AG04450 (cell line): ENCODE data around the gene CFDP1. TPM values are rescaled to one million over a fixed set of nuclear protein-coding genes. Genes with fewer than 3 reads are reported as not detected.

Source experiments
- CTCF ChIA-PET: fragments of 300-600, 350-600 bp; formaldehyde crosslinking; extraction: SDS; loops from one replicate; lab custom pipeline; 2022; ENCODE audit warnings: antibody characterized with exemption, inconsistent platforms; lab: Charles Lee
- POLR2A ChIA-PET: fragments of 350-600 bp; formaldehyde crosslinking; extraction: SDS; loops from one replicate; lab custom pipeline; 2021; ENCODE audit warnings: antibody characterized with exemption, inconsistent platforms; lab: Yijun Ruan, JAX
- DNase-seq: peaks from one replicate; pipeline ENCODE4 v3.0.0-alpha.2; 2011; ENCODE audit warnings: low read depth, low spot score
- H3K27ac ChIP-seq: one replicate; pipeline ENCODE4 v1.5.1; 2012; ENCODE audit warnings: low read depth, low read length, control low read depth
- H3K27me3 ChIP-seq: one replicate; pipeline ENCODE4 v1.6.0; 2012; ENCODE audit warnings: low read length; ENCODE audit not compliant: control insufficient read depth, insufficient read depth
- H3K4me3 ChIP-seq: 2 replicates; pipeline ENCODE4 v1.5.1; 2011; ENCODE audit warnings: mild to moderate bottlenecking, low read depth, low read length, control low read depth
- H3K9me3 ChIP-seq: 2 replicates; pipeline ENCODE4 v1.5.1; 2012; ENCODE audit warnings: low read length; ENCODE audit not compliant: control insufficient read depth, insufficient read depth
- polyA plus RNA-seq: library from polyadenylated mRNA; depleted of rRNA; stranded (reverse); fragments of >200 nt; gene quantifications from 2 replicates; pipeline ENCODE4 v1.2.3, GENCODE V29; 2011
- TF ChIP-seq, protein P1 (sequence below): IDR thresholded peaks from 2 replicates; pipeline ENCODE4 v1.5.1; 2011; ENCODE audit warnings: low read depth, low read length, control low read depth, inconsistent platforms

CFDP1 gene
- polyA plus RNA-seq, 1 experiment = 81.6 TPM

DNA sequence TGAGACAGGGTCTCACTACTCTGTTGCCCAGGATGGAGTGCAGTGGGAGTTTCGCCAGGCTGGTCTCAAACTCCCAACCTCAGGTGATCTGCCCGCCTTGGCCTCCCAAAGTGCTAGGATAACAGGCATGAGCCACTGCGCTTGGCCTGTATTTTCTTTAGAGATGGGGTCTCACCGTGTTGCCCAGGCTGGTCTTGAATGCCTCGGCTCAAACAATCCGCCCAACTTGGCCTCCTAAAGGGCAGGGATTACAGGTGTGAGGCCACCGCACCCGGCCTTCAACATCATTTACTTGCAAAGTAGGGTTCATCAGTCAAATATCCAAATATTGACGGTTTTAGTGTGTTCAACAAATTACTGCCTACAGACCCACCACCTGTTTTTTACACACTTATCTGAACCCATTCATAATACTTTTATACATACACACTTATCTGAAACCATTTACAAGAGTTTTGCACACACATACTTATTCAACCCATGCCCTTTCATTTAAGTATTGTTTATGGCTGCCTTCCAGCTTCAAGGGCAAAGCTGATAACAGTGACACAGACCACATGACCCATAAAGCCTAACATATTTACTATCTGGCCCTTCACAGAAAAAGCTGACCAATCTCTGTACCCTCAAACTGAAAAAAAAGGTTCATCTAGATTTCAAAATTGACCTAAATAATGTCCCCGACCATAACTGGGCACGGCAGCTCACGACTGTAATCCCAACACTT is 19.3 kb upstream of the CFDP1 start:
- Histone ChIP-seq H3K27ac (no peak overlapping the region), H3K27me3 (no peaks in the 10 kb centered on the region), H3K4me3 (no peak overlapping the region), H3K9me3 (no peaks in the 10 kb centered on the region)
- POLR2A ChIA-PET = no interaction called here
- CTCF ChIA-PET = interaction anchor here (0.9 to 2.5 kb wide), 2 partner anchors 13 to 65 kb away, joined by 4 to 20 read pairs; no protein-coding TSS in a partner anchor
- TF ChIP-seq, protein P1, sequence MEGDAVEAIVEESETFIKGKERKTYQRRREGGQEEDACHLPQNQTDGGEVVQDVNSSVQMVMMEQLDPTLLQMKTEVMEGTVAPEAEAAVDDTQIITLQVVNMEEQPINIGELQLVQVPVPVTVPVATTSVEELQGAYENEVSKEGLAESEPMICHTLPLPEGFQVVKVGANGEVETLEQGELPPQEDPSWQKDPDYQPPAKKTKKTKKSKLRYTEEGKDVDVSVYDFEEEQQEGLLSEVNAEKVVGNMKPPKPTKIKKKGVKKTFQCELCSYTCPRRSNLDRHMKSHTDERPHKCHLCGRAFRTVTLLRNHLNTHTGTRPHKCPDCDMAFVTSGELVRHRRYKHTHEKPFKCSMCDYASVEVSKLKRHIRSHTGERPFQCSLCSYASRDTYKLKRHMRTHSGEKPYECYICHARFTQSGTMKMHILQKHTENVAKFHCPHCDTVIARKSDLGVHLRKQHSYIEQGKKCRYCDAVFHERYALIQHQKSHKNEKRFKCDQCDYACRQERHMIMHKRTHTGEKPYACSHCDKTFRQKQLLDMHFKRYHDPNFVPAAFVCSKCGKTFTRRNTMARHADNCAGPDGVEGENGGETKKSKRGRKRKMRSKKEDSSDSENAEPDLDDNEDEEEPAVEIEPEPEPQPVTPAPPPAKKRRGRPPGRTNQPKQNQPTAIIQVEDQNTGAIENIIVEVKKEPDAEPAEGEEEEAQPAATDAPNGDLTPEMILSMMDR = no peak
- no peak for DNase-seq

DNA sequence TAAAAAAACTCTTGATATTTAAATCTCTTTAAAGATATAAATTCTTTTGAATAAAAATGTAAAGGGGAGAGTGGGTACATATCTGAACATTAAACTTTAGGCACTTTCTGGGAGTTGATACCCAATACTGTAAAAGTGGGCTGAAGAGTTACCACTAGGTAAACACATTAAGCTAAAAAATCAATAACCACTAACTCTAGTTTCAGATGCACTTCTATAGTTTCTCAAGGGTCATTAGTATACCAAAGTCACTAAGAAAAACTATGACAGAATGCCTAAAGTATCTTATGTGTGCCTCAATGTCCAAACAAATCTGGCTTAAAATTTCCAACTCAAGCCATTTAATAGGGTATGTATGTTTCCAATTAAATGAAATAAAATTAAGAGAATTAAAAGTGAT is 13.1 kb upstream of the CFDP1 start:
- no peak overlapping the region for H3K27ac ChIP-seq
- TF ChIP-seq, protein P1 = no peak
- no peaks in the 10 kb centered on the region for H3K27me3 ChIP-seq
- ChIA-PET POLR2A (no interaction called here), CTCF (interaction anchor here (1.1 to 3.3 kb wide), 2 partner anchors 19 to 247 kb away, joined by 4 to 17 read pairs; no protein-coding TSS in a partner anchor)
- no peak overlapping the region for H3K4me3 ChIP-seq
- no peaks in the 10 kb centered on the region for H3K9me3 ChIP-seq
- no peak for DNase-seq

DNA sequence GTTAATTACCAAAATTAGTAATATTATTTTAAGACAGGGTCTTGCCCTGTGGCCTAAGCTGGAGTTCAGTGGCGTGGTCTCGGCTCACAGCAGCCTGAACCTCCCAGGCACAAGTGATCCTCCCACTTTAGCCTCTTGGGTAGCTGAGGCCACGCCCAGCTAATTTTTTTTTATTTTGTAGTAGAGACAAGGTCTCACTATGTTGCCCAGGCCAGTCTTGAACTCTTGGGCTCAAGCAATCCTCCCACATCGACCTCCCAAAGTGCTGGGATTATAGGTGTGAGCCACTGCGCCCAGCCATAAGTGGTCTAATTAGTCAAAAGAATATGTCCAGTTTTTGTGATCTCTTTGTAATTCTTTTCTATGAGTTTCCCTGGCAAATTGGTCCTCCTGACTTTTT is 12.0 kb upstream of the CFDP1 start:
- H3K9me3 ChIP-seq = no peaks in the 10 kb centered on the region
- H3K4me3 ChIP-seq = no peak overlapping the region
- H3K27ac ChIP-seq = no peak overlapping the region
- ChIA-PET CTCF (interaction anchor here (0.5 to 3.3 kb wide), 3 partner anchors 11 to 24 kb away, joined by 3 to 17 read pairs (median 5); no protein-coding TSS in a partner anchor), POLR2A (no interaction called here)
- DNase-seq = no peak
- TF ChIP-seq, protein P1 = no peak
- no peaks in the 10 kb centered on the region for H3K27me3 ChIP-seq

DNA sequence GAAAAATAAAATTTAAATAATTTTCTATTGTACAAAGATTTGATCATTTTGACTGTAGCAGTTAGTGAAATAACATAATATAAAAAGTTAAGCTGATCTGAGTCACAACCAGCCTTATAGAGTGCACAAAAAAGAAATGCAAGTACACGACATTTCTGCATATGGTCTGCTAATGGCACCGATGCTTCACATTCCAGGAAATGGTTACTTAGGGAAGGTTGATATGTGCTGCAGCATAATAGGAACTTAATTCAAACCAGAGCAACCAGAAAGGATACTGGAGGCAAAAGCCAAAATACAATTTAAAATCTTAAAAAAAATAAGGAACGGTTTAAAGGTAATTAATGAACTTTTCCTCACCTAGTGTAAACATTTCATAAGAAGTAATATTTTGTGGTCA is 10.0 kb upstream of the CFDP1 start:
- no peaks in the 10 kb centered on the region for H3K9me3 ChIP-seq
- TF ChIP-seq, protein P1 = no peak
- no peak for DNase-seq

More for the DNA sequence above, 10.0 kb upstream of the CFDP1 start:
- H3K27me3 ChIP-seq = no peaks in the 10 kb centered on the region
- ChIA-PET CTCF (interaction anchor here (1.0 kb wide), 1 partner anchor 74 kb away, joined by 3 read pairs; no protein-coding TSS in a partner anchor), POLR2A (no interaction called here)
- no peak overlapping the region for H3K27ac ChIP-seq
- no peak overlapping the region for H3K4me3 ChIP-seq
